ENCODE measurements around the gene ACSM5.

Gene ACSM5

DNA sequence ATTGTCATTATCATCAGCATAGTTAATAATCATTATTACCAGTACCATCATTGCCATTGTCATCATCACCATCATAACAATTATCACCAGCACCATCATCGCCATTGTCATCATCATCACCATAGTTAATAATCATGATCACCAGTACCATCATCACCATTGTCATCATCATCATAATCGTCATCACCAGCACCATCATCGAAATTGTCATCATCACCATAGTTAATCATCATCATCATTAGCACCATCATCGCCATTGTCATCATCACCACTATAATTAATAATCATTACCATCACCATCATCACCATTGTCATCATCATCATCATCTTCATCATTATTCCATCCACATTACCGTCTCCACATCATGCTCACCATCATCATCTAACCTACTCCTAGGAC is 18.3 kb upstream of the ACSM5 start:
- no peak for DNase-seq (ENCODE audit: low read depth in 1 of 2, low spot score in 1 of 2)
- Histone ChIP-seq H3K27ac (replicated peaks) (no peak overlapping the region), H3K4me3 (replicated peaks; ENCODE audit: insufficient read depth, low read length) (no peak overlapping the region), H3K27me3 (ENCODE audit: insufficient read depth, poor library complexity, severe bottlenecking) (no peaks in the 10 kb centered on the region)
- TF ChIP-seq, protein P1, sequence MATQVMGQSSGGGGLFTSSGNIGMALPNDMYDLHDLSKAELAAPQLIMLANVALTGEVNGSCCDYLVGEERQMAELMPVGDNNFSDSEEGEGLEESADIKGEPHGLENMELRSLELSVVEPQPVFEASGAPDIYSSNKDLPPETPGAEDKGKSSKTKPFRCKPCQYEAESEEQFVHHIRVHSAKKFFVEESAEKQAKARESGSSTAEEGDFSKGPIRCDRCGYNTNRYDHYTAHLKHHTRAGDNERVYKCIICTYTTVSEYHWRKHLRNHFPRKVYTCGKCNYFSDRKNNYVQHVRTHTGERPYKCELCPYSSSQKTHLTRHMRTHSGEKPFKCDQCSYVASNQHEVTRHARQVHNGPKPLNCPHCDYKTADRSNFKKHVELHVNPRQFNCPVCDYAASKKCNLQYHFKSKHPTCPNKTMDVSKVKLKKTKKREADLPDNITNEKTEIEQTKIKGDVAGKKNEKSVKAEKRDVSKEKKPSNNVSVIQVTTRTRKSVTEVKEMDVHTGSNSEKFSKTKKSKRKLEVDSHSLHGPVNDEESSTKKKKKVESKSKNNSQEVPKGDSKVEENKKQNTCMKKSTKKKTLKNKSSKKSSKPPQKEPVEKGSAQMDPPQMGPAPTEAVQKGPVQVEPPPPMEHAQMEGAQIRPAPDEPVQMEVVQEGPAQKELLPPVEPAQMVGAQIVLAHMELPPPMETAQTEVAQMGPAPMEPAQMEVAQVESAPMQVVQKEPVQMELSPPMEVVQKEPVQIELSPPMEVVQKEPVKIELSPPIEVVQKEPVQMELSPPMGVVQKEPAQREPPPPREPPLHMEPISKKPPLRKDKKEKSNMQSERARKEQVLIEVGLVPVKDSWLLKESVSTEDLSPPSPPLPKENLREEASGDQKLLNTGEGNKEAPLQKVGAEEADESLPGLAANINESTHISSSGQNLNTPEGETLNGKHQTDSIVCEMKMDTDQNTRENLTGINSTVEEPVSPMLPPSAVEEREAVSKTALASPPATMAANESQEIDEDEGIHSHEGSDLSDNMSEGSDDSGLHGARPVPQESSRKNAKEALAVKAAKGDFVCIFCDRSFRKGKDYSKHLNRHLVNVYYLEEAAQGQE (IDR thresholded peaks at IDR 0.05; ENCODE audit: insufficient replicate concordance, low read depth): no peak

DNA sequence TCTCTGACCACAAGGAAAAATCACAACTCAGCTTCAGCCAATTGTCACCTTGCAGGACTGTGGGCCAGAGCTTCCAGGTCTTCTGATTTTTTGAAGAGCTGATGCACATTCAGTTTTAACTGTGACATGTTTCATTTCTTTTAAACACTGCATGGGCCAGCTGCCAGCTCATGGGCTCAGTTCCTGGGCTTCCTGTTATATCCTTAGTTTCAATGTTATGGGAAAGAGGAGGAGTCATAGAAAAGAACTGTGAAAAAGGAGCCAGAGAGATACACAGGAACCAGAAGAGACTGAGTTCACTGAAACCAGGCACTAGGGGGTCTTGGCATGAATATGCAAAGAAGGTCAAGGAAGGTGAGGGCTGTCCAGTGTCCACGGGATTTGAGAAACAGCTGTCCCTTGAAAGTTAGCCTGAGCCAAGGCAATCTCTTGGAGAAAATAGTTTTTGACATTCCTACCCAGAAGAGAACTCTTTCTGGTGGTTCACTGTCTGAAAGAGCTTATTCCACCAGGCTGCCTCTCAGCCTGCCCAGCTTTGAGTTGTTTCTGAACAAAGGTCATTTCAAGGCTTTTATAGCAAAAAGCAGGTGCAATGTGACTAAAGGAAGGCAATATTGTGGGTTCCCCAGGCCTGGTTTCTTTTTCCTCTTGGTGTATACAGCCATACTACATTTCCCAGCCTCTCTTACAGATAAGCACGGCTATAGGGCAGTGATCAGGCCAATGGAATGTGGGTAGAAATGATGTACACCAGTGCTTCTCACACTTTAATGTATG is 15.3 kb upstream of the ACSM5 start:
- Histone ChIP-seq H3K4me3 (replicated peaks; ENCODE audit: insufficient read depth, low read length) (no peak overlapping the region), H3K27me3 (ENCODE audit: insufficient read depth, poor library complexity, severe bottlenecking) (no peaks in the 10 kb centered on the region), H3K27ac (replicated peaks) (no peak overlapping the region)
- TF ChIP-seq CTCF (IDR thresholded peaks at IDR 0.05; ENCODE audit: insufficient read depth, low read length) (no peak), POLR2AphosphoS5 (IDR thresholded peaks at IDR 0.05; ENCODE audit: low read depth) (no peak), SPI1 (IDR thresholded peaks at IDR 0.05; ENCODE audit: borderline replicate concordance, low read depth) (no peak), GABPA (IDR thresholded peaks at IDR 0.05; ENCODE audit: low read depth) (no peak)
- TF ChIP-seq, protein P1 (IDR thresholded peaks at IDR 0.05; ENCODE audit: insufficient replicate concordance, low read depth): no peak
- no peak for DNase-seq (ENCODE audit: low read depth in 1 of 2, low spot score in 1 of 2)

- no peak for TF ChIP-seq GABPA (IDR thresholded peaks at IDR 0.05; ENCODE audit: low read depth)
- TF ChIP-seq, protein P1 (IDR thresholded peaks at IDR 0.05; ENCODE audit: insufficient replicate concordance, low read depth): no peak
- Histone ChIP-seq H3K4me3 (replicated peaks; ENCODE audit: insufficient read depth, low read length) (no peak overlapping the region), H3K27me3 (ENCODE audit: insufficient read depth, poor library complexity, severe bottlenecking) (no peaks in the 10 kb centered on the region), H3K27ac (replicated peaks) (no peak overlapping the region)
- no peak for DNase-seq (ENCODE audit: low read depth in 1 of 2, low spot score in 1 of 2)
Observed at GRCh38 chr16:20395946-20396345, 13.4 kb upstream of the ACSM5 start.

DNA sequence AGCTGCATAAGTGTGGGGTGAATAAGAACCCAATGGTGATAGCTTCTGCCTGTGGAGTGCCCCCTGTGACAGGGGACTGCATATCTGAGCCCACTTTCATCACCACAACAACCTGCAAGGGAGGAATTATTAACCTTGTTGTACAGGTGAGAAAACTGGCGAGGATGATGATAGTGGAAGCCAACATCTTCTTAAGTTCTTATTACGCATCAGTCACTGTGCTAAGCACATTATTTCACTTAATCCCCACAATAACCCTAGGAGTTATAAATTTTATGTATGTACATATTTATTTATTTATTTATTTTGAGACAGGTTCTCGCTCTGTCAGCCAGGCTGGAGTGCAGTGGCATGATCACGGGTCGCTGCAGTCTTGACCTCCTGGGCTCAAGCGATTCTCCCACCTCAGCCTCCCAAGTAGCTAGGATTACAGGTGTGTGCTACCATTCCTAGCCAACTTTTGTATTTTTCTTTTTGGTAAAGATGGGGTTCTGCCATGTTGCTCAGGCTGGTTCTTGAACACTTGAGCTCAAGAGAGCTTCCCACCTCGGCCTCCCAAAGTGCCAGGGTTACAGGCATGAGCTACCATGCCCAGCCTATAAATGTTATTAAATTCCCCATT is 12.4 kb upstream of the ACSM5 start:
- Histone ChIP-seq H3K27me3 (ENCODE audit: insufficient read depth, poor library complexity, severe bottlenecking) (no peaks in the 10 kb centered on the region), H3K27ac (replicated peaks) (no peak overlapping the region), H3K4me3 (replicated peaks; ENCODE audit: insufficient read depth, low read length) (no peak overlapping the region)
- no peak for TF ChIP-seq POLR2AphosphoS5 (IDR thresholded peaks at IDR 0.05; ENCODE audit: low read depth)
- TF ChIP-seq GABPA (IDR thresholded peaks at IDR 0.05; ENCODE audit: low read depth): no peak
- TF ChIP-seq SPI1 (IDR thresholded peaks at IDR 0.05; ENCODE audit: borderline replicate concordance, low read depth): no peak
- TF ChIP-seq CTCF (IDR thresholded peaks at IDR 0.05; ENCODE audit: insufficient read depth, low read length): no peak
- TF ChIP-seq, protein P1 (IDR thresholded peaks at IDR 0.05; ENCODE audit: insufficient replicate concordance, low read depth): no peak
- no peak for DNase-seq (ENCODE audit: low read depth in 1 of 2, low spot score in 1 of 2)
